ENCODE results near the gene BCAS3.

- TF ChIP-seq POLR2A (IDR thresholded peaks at IDR 0.05): no peak
- TF ChIP-seq CTCF (IDR thresholded peaks at IDR 0.05 in 4 of 5, conservative IDR thresholded peaks at IDR 0.05 in 1 of 5): no peak
Measured at GRCh38 chr17:60749708-60750107, 72.1 kb downstream of the BCAS3 start.
